Measurements from ENCODE around the gene GPBAR1. TPM values are rescaled to one million over a fixed set of nuclear protein-coding genes. Genes with fewer than 3 reads are reported as not detected.
A peak's percentile ranks its signal among the peaks of the same experiment; 100 is the strongest.

Gene GPBAR1
- total and polyA plus RNA-seq, 9 of the 15 experiments (the other 6 are each of a cell fraction or from before 2014, with no cell fraction given): not detected

DNA sequence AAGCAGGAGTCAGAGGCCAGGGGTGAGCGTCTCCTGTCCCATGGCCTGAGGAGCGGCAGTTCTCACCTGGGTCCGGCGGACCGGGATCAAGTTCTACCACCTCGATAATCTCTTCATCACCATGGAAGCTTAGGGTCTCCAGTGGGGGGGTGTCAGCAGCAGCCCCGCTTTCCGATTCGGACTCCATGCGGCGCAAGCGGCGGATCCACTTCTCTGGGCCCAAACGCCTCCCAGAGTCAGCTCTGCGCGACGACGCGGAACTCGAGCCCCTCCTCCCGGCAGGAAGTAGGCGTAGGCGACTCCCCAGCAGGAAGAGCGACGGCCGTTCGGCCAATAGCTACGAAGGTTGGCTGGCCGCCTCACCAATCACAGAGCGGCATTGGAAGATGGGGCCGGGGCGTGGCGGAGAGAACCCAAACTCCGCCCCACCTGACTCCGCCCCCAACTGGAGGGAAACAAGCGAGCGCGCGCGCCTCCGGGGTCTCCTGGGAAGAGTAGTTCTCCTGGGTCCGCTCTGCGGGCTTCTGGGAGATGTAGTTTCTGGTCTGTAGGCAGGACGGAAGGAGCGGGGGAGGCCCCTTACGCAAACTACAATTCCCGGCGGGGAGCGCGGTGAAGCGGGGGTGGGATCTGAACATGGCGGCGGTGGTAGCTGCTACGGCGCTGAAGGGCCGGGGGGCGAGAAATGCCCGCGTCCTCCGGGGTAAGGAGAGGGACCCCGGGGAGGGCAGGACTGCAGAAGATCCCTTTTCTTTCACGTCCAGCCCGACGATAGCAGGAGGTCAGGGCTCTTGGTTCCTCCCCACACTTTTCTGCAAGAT is 9.3 kb downstream of the GPBAR1 start, which contains the start of the genes AAMP and PNKD (continued):
- peak; percentile 87; the same call in 1 of the 2 replicates for TF ChIP-seq ZNF175 (CRISPR knock-in tag; IDR thresholded peaks at IDR 0.05; ENCODE audit: low read depth)
- no peak for TF ChIP-seq ZNF140 (CRISPR knock-in tag; IDR thresholded peaks at IDR 0.05)
- no peak for TF ChIP-seq CTBP1 (IDR thresholded peaks at IDR 0.05; ENCODE audit: borderline replicate concordance)
- TF ChIP-seq, protein P1, sequence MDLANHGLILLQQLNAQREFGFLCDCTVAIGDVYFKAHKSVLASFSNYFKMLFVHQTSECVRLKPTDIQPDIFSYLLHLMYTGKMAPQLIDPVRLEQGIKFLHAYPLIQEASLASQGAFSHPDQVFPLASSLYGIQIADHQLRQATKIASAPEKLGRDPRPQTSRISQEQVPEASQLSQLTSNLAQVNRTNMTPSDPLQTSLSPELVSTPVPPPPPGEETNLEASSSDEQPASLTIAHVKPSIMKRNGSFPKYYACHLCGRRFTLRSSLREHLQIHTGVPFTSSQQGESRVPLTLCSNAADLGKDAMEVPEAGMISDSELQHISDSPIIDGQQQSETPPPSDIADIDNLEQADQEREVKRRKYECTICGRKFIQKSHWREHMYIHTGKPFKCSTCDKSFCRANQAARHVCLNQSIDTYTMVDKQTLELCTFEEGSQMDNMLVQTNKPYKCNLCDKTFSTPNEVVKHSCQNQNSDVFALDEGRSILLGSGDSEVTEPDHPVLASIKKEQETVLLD (IDR thresholded peaks at IDR 0.05): no peak
- no peak for TF ChIP-seq HMG20A (CRISPR knock-in tag; conservative IDR thresholded peaks at IDR 0.05)
- TF ChIP-seq, protein P2, sequence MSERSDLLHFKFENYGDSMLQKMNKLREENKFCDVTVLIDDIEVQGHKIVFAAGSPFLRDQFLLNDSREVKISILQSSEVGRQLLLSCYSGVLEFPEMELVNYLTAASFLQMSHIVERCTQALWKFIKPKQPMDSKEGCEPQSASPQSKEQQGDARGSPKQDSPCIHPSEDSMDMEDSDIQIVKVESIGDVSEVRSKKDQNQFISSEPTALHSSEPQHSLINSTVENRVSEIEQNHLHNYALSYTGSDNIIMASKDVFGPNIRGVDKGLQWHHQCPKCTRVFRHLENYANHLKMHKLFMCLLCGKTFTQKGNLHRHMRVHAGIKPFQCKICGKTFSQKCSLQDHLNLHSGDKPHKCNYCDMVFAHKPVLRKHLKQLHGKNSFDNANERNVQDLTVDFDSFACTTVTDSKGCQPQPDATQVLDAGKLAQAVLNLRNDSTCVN (CRISPR knock-in tag; IDR thresholded peaks at IDR 0.05): no peak
- TF ChIP-seq MED1 (CRISPR knock-in tag; IDR thresholded peaks at IDR 0.05; ENCODE audit: borderline replicate concordance): no peak
- peak; percentile 39 for TF ChIP-seq L3MBTL2 (IDR thresholded peaks at IDR 0.05)
- TF ChIP-seq, protein P3, sequence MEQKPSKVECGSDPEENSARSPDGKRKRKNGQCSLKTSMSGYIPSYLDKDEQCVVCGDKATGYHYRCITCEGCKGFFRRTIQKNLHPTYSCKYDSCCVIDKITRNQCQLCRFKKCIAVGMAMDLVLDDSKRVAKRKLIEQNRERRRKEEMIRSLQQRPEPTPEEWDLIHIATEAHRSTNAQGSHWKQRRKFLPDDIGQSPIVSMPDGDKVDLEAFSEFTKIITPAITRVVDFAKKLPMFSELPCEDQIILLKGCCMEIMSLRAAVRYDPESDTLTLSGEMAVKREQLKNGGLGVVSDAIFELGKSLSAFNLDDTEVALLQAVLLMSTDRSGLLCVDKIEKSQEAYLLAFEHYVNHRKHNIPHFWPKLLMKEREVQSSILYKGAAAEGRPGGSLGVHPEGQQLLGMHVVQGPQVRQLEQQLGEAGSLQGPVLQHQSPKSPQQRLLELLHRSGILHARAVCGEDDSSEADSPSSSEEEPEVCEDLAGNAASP (IDR thresholded peaks at IDR 0.05): no peak
- peak; percentile 71; the same call in 1 of the 2 replicates for TF ChIP-seq DMBX1 (CRISPR knock-in tag; IDR thresholded peaks at IDR 0.05; ENCODE audit: borderline replicate concordance)
- TF ChIP-seq, protein P4, sequence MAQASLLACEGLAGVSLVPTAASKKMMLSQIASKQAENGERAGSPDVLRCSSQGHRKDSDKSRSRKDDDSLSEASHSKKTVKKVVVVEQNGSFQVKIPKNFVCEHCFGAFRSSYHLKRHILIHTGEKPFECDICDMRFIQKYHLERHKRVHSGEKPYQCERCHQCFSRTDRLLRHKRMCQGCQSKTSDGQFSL (CRISPR knock-in tag; IDR thresholded peaks at IDR 0.05): peak; percentile 76; the same call in 1 of the 2 replicates
- TF ChIP-seq, protein P4 (tag; IDR thresholded peaks at IDR 0.05): no peak
- TF ChIP-seq, protein P5, sequence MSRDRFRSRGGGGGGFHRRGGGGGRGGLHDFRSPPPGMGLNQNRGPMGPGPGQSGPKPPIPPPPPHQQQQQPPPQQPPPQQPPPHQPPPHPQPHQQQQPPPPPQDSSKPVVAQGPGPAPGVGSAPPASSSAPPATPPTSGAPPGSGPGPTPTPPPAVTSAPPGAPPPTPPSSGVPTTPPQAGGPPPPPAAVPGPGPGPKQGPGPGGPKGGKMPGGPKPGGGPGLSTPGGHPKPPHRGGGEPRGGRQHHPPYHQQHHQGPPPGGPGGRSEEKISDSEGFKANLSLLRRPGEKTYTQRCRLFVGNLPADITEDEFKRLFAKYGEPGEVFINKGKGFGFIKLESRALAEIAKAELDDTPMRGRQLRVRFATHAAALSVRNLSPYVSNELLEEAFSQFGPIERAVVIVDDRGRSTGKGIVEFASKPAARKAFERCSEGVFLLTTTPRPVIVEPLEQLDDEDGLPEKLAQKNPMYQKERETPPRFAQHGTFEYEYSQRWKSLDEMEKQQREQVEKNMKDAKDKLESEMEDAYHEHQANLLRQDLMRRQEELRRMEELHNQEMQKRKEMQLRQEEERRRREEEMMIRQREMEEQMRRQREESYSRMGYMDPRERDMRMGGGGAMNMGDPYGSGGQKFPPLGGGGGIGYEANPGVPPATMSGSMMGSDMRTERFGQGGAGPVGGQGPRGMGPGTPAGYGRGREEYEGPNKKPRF (IDR thresholded peaks at IDR 0.05; ENCODE audit: low read depth, low read length): no peak
- no peak for TF ChIP-seq OTX1 (CRISPR knock-in tag; IDR thresholded peaks at IDR 0.05)
- TF ChIP-seq, protein P6, sequence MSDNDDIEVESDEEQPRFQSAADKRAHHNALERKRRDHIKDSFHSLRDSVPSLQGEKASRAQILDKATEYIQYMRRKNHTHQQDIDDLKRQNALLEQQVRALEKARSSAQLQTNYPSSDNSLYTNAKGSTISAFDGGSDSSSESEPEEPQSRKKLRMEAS (CRISPR knock-in tag; IDR thresholded peaks at IDR 0.05): peak; percentile 69
- TF ChIP-seq GTF2F1 (IDR thresholded peaks at IDR 0.05; ENCODE audit: low read depth, low read length): no peak
- peak; percentile 74 for TF ChIP-seq SUPT5H (IDR thresholded peaks at IDR 0.05)
- no peak for TF ChIP-seq ZNF707 (CRISPR knock-in tag; conservative IDR thresholded peaks at IDR 0.05)
- TF ChIP-seq, protein P7, sequence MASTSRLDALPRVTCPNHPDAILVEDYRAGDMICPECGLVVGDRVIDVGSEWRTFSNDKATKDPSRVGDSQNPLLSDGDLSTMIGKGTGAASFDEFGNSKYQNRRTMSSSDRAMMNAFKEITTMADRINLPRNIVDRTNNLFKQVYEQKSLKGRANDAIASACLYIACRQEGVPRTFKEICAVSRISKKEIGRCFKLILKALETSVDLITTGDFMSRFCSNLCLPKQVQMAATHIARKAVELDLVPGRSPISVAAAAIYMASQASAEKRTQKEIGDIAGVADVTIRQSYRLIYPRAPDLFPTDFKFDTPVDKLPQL (IDR thresholded peaks at IDR 0.05; ENCODE audit: extremely low read depth, insufficient read length): no peak

Data from K562 (cell line).